OCI-LY7 (cell line): ENCODE data around the gene MMAB.

Experiments
- CTCF ChIP-seq: fragments of 200-600 bp; sonication (generic); conservative IDR thresholded peaks from 2 replicates; pipeline ENCODE4 v1.5.1; 2014; ENCODE audit warnings: mild to moderate bottlenecking, antibody characterized with exemption, low read length, moderate library complexity, mixed read lengths
- EZH2phosphoT487 ChIP-seq: fragments of 200-600 bp; sonication (generic); IDR thresholded peaks from 2 replicates; pipeline ENCODE4 v1.6.1; 2018; ENCODE audit warnings: low read depth, borderline replicate concordance, mild to moderate bottlenecking, mixed run types, antibody characterized with exemption, low read length, moderate library complexity, mixed read lengths

DNA sequence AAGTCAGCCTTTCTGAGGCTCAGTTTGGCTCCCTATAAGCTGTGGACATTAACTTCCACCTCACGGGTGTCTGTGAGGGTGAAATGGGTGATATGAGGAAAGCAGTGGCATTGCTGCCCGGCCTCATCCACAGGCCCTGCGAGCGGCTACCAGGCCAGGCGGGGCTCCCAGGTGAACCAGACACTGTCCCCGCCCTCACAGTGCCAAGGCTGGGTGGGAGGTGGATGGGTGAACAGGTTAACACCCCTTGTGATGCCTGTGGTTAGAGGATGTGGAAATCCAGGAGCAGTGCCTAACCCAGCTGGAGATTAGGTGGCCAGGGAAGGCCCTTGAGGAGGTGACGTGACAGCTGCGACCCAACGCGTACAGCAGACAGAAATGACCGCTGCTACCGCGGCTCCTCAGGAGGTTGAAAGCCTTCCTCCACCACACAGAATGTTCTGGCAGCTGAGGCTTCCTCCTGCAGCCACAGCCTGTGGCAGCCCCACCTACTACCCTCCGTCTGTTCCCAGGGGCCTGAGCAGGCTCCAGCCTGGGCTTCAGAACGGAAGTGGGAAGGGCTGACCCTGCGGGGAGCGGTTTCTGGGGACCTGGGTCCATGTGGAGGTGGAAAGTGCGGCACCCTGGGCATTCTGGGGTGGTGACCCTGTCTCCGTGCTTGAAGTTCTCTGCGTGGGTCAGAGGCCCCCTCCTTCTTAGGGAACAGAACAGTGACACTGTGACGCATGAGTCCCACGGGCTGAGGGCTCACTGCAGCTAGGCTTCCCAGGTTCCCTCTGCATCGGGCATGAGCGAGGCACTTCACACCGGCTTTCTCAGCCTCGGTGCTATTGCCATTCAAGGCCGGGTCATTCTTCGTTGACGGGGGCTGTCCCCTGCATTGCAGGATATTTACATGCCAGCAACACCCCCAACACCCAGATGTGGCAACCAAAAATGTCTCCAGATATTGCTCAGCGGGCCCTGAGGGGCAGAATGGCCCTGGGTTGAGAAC is 9.7 kb downstream of the MMAB start:
- TF ChIP-seq CTCF (no peak), EZH2phosphoT487 (no peak)
